Measurements from ENCODE around the gene DMD.

GRCh38 chrX:32289356-32289755 is 922.0 kb downstream of the DMD start:
- TF ChIP-seq EP300 (IDR thresholded peaks at IDR 0.05) (no peak), POLR2A (IDR thresholded peaks at IDR 0.05) (no peak)

All from ovary (tissue), 1 donor.